ENCODE measurements around the gene WFDC5.
"Not testable (repeated sequence)": the region's sequence is repeated elsewhere in the genome, so short reads cannot be mapped to it uniquely, and the experiment has no call there.

Gene WFDC5, protein sequence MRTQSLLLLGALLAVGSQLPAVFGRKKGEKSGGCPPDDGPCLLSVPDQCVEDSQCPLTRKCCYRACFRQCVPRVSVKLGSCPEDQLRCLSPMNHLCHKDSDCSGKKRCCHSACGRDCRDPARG

DNA sequence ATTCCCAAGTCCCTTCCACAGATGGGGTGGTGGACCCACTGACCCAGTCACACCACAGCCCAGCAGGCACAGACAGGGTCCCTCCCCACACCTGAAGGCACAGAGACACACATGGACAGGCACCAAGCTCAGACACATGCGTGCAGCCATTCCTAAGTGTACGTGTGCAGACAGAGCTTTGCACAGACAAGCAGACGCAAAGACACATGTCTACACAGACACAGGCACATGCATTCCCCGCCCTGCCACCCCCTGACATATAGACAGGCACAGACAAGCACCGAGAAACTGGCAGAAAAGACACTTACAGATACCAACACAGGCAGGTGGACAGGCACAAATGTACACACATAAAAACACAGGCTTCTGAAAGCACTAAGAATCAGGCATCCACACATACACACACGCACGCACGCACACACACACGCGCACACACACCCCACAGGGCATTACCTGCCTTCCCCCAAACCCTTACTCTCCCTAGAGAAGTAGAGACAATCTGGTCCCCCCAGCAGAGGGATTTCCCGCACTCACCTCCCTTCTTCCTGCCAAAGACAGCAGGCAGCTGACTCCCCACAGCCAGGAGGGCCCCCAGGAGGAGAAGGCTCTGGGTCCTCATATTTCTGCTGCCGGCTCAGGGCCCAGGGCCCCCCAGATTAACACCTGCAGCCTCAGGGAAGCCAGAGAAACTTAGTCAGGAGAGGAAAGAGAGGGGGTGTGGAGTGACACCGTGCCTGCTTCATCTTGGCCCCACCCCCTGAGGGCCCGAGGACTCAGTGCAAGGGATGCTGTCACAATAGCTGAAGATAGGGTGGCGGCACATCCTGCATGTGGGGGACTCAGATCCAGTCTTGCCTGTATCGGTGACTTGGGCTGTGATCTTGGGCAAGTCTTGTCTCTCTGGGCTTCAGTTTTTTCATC, at the start of gene WFDC5:
Gene WFDC5 (minus strand): TSS at position 710 of the 921 bp plus-strand sequence. CDS start 91 bp downstream, at position 619.
- no peak for DNase-seq

DNA sequence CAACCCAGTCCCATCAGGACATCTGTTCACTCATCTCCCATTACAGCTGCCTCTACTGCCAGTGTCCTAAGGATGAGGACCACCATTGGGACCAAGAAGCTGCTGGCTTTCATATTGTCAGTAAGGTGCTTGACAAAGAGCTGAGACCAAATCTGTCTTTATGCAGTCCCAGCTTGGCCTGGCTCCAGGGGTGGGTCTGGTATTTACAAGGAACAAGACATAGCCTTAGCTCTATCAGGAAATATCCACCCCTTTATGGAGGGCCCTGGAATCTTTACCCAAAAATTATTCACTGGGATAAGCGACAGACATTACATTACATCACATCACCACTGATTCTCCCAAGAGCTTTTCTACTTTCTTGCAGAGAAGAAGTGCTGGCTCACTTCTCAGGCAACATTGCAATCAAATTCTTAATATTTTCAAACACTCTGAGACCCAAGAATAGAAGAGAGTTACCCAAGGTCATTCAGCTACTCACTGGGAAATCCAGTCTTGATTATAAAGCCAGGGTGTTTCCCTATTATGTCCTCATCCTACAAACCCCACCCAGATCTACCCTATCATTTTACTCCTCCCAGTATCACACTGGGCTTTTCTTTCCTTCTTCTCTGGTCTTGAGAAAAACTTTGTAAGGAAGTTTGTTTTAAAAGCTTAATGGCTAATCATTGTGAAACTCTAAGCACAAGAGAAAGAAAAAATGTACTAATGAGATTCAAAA, 48.3 kb upstream of the WFDC5 start:
- DNase-seq, result no peak

DNA sequence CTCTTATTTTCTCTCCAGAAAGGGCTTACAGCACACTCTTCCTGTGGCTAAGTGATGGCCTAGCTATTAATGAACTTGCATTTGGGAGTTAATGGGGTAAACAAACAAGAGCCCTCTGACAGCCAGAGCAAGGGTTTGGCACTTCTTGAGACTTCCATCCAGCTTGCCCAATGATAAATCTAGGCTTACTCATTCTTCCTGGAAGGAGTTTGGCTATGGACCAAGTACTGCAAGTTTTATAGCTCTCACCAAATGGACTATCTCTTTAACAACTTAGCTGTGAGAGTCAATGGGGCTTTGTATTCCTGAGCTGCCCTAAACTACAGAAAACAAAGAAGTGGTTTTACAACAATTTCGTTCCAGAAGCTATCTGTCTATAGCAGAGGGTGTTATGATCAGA, 43.0 kb upstream of the WFDC5 start:
- DNase-seq, result no peak

DNA sequence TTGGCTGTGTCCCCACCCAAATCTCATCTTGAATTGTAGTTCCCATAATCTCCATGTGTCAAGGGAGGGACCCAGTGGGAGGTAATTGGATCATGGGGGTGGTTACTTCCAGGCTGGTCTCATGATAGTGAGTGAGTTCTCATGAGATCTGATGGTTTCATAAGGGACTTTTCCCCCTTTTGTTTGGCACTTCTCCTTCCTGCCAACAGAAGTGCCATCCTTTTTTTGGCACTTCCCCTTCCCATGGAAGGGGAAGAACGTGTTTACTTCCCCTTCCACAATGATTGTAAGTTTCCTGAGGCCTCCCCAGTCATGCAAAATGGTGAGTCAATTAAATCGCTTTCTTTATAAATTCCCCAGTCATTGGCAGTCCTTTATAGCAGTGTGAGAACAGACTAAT, 41.7 kb upstream of the WFDC5 start:
- DNase-seq, result no peak

DNA sequence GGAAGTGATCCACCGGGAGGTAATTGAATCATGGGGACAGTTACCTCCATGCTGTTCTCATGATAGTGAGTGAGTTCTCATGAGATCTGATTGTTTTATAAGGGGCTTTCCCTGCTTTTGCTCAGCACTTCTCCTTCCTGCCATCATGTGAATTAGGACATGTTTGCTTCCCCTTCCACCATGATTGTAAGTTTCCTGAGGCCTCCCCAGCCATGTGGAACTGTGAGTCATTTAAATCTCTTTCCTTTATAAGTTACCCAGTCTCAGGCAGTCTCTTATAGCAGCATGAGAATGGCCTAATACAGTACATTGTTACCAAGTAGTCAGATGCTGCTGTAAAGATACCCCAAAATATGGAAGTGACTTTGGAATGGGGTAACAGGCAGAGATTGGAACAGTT, 39.8 kb upstream of the WFDC5 start:
- DNase-seq, result not testable (repeated sequence)

DNA sequence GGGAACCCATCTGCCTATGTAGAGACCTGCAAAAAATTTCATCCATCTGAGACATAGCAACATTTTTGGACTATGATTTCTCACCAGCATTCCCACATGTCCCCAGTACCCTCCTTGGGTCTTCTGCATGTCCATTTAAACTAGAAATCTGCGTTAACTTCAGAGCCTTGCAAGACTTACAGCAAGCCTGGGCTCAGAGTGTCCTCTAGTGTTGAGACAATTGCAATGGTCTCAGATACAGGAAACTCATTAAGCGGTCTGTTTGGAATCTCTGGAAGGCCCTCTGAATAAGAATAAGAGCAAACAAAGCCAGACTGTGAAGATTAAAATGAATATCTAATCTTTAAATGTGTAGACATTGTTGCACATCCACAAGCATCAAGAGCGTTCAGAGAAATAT, 39.2 kb upstream of the WFDC5 start:
- no peak for DNase-seq

DNA sequence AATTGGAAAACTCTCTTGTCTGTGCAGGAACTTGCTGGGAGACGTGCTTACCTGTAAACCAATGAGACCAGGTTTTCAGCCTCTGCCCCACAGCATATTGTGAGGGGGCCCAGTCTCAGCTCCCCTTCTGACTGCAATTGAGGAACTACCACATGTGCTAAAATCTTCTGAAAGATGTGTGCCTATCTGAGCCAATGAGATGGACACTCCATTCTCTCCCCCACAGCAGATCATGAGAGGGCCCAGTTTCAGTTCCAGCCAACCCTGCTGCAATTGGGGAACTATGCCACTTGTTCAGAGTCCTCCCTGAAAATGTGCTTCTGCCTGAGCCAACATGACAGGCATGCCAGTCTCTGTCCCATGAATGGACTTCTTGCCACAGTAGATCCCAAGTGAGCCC, 38.8 kb upstream of the WFDC5 start:
- no peak for DNase-seq

DNA sequence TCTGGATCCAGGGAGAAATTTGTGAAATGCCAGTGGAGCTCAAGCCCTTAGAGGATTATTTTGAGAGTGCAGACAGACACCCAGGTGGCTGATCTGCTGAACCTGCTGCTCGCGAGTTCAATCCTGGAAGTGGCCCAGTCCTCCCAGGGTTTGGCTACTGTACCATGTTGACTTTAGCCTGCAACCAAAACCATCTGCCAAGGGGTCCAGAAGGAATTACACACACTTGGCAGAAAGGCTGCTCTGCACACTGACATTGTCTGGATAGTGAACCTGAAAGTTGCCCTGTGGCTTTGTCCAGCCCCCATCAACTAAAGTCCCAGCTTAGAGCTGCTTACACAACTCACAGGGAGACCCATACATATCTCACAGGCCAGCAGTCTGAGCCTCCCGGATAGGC, 38.2 kb upstream of the WFDC5 start:
- DNase-seq, result no peak

DNA sequence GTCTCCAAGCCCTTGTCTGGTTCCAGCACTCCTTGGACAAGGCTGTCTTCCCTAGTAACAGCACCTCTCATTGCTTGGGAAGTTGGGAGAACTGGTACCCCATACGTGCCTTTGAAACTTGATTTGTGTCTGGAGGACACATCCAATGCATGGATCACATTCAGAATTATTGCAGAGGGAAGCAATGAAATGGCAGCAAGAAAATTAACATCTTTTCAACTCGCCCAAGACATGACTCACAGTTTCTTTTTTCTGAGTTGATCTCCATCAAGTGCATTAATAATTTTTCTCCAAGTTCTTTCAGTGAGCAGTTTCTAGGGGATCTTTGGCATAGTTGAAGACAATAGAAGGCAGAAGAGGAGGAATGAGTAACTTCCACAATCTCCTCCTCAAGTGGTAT, 37.4 kb upstream of the WFDC5 start:
- DNase-seq, result no peak

DNA sequence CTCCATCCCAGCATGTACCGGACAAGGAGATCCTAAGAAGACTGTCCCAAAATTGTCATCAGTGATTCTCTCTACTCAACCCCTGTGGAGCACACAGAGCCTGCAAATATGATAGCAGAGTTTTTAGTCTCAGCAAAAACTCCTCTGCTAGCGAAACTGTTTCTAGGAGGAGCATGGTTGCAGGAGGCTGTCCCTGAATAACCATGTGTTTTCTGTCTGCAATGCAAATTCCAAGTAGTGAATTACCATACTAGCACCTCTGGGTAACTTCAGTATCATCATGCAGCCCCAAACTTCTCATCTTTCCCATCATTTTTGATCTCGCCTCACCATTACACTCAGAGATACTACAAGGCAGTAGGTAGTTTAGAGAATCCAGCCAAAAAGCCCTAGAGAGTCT, 34.1 kb upstream of the WFDC5 start:
- DNase-seq, result no peak

DNA sequence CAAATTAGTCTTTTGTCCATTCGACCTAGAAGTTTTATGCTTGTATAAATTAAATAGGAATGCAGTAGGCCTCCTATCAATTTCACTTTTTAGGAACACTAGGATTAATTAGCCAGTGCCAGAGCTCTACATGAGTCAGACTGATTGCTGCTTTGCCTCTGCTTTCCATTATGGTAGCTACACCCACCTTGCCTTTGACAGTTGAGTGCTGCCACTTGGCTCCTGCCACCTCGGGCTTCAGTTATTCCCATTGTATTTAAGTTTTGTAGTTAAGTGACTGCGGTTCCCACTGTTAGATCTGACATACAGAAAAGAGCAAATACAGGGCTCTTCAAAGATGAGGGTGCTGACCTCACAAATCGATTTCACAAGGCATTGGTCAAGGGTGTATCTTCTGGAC, 25.9 kb upstream of the WFDC5 start:
- no peak for DNase-seq

DNA sequence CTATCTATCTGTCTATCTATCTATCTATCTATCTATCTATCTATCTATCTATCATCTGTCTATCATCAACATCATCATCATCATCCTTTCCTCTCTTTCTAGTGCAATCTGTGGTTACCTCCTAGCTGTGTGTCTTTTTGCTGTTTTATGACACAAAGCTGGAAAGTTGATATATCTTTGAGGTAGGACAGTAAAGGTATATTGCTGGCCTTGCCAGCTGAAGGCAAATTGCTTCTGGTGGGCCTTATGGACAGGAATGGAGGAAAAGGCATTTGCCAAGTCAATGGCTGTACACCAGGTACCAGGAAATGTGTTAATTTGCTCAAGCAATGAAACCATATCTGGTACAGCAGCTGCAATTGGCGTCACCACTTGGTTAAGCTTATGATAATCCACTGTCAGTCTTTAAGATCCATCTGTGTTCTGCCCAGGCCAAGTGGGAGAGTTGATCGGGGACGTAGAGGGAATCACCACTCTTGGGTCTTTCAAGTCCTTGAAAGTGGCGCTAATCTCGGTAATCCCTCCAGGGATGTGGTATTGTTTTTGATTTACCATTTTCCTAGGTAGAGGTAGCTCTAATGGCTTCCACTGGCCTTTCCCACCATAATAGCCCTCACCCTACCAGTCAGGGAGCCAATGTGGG, 24.9 kb upstream of the WFDC5 start:
- DNase-seq, result not testable (repeated sequence)

DNA sequence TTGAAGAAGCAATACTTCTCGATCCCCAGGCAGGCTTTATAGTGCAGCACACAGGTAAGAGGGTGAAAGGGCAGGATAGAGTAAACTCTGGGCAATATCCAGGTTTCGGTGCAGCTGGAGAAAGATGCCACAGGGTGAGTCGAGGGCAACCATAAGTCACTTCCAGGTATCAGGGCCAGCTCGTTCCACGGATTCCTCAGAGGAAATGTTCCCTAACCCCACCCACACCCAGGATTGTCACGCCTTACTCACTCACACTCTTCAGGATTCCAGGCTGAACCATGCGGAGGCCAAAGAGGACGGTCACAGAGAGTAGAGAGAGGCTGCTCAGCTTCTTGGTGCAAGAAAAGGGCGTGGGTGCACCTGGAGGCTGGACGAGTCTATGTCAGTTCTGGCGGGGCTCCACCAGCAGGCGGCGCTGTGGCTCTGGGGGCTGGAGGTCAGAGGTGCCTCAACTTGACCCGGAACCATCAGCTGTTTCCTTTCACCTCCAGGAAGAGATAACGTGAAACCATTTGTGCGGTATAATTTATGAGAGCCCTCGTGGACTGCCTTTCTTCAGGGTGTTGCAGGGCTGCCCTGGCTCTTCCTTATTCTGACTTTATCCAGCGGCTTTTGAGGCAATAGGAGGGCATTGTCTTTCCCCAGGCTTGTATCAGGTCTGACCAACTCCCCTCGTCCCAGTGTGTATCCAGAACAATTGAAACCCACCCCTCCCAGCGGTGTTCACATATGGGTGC, 23.8 kb upstream of the WFDC5 start:
- DNase-seq, result peak; percentile 24

DNA sequence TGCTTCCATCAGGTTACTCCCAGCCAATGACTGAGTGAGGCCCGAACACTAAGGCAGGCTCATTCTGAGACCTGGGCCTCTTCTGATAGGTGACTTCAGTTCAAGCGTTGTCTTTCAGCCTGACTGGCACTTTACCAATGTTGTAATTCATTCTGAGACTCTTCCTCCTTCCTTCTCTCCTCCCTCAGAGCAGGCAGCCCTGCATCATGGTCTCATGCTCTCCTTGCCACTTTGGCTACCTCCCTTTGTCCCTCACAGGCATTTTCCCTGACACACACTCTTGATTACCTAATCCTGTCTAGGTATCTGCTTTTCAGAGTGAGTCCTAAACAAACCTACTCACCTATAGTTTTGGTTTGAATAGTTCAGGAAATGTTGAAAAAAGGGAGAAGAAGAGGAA, 21.9 kb upstream of the WFDC5 start:
- DNase-seq, result no peak

DNA sequence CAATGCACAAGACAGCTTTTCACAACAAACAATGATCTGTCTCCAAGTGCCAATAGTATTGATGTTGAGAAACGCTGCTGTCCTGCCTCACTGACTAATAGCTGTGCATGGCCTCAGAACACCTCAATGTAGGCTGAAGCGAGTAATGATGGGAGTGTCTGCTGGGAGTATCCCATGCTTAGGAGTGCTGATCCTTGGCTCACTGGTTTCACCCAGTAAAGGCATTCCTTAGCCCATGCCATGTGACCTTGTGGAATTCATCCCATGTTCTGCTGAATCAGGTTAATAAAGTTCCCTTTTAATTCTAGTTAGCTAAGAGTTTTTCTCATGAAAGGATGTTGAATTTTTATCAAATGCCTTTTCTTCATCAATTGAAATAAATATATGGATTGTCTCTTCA, 13.1 kb upstream of the WFDC5 start:
- DNase-seq, result no peak

DNA sequence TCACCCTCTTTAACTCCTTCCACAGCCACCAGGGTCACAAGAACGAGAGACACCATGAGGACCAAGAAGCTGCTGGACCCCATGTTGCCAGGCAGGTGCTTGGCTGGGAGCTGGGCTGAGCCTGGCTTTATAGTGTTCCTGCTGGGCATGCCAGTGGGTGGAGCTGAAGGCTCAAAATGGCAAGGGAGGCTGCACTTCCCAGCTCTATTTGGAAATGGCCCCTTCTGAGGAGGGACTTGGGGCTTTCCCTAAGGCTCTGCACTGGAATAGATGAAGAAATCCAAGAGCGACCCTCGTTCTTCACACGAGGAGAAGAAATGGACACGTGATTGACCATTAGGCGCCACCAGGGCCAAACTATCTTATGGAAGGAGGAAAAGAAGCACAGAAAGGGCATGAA, 9.4 kb upstream of the WFDC5 start, which contains the start of gene WFDC12:
Gene WFDC12 (minus strand): TSS at position 101 of the 400 bp plus-strand sequence. CDS start 18 bp downstream, at position 83.
- no peak for DNase-seq

DNA sequence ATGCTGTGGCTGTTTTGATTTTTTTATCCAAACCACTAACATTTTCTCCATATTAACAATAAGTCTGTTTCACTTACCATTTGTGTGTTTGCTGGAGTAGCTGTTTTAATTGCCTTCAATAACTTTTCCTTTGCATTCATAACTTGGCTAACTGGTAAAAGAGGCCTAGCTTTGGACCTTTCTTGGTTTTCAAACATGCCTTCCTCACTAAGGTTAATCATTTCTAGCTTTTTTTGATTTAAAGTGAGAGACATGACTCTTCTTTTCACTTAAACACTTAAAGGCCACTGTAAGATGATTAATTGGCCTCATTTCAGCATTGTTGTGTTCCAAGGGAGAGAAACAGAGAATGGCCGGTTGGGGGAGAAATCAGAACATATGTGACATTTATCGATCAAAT, 6.4 kb upstream of the WFDC5 start:
- no peak for DNase-seq

DNA sequence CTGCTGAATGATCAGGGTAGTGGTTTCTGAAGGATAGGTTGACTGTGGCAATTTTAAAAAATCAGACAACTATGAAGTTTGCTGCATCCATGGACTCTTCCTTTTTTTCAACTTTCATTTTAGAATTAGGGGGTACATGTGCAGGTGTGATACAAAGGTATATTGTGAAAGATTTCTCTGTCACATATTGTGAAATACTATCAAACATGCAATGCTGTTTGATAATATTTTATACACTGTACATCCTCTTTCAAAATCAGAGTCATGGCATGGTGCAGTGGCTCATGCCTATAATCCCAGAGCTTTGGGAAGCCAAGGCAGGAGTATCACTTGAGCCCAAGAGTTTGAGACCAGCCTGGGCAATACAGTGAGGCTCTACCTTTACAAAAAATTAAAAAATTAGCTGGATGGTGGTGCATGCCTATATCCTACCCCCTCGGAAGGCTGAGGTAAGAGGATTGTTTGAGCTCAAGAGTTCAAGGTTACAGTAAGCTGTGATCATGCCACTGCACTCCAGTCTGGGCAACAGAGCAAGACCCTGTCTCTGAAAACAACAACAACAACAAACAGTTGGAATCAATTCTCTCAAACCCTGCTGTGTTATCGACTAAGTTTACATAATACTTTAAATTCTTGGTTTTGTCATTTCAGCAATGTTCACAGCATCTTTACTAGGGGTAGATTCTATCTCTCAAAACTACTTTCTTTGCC, 4.7 kb upstream of the WFDC5 start:
- no peak for DNase-seq

DNA sequence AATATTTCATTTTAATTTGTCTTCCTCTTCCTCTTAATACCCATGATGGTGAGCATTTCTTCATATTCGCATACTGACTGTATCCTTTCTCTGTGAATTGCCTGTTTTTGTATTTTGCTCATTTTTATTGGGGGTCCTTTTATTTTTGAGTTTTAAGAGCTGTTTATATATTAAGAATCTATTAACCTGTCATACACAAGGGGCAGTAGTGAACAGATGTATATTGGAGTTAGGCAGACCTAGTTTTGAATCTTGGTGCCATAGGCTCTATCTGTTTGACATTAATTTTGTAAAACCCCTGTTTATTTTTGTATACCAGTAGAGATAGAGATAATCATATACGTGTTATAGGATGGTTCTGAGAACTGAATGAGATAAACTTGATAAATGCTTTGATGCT, 3.1 kb upstream of the WFDC5 start:
- DNase-seq, result no peak

DNA sequence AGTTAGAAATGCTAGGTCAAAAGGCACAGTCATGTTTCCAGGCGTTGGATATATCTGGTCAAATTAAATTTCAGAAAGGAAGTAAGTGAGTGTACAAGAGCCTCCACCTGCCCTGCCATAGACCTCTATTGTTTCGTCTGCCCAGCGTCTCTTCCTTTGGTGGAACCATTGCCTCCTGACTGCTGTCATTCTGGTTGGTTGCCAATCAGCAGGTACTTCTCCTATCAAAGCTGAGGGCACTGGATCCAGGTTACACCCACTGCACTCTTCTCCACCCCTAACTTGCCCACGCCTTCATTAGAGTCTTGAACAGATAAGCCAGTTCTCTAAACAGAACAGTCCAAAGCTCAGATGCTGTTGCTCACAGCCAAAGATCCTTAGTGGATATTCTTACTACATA, 2.6 kb upstream of the WFDC5 start:
- no peak for DNase-seq

DNA sequence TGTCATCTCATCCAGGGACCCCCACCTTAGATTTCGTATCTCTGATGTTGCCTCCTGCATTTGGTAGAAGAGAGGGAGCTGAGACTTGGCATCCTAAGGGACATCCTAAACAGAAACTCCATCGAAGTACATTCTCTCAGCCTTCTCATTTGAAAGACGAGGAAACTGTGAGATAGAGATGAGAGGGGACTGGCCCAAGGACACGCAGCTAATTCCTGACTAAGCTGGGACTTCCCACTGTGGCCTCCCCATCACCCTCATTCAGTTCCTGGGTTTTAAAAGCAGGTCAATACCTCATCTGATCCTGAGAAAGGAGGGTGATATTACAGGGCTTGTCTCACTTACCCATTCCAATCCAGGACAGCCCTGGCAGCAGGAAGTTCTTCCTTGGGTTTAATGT, 855 bp upstream of the WFDC5 start:
- DNase-seq, result no peak

DNA sequence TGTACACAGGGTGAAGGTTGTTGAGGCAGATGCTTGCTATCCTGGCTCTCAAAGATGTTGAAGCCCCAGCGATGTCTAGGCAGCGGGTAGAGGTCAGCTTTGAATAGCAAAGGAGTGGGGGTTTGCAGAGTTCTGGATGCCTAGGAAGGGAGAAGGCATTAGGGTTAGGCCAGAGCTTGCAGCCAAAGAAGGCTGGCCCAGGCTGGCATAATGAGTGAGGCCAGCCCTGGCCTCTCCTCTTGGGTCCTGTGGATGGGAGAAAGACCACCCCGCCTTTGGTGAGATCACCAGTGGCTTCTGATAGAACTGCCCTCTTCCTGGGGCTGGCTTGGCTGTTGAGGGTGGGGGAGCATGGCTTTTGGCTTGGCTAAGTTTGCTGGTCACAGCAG, 406 bp upstream of the WFDC5 start:
- DNase-seq, result no peak

Measured in GF-D8 (cell line).